A204.1 (cell line): ENCODE results near the gene APOO.

Experiments
- FAIRE-seq: peaks from 2 replicates; lab custom pipeline; 2012; peaks lifted over from hg19 to GRCh38; lab: Jason Lieb, UNC

Gene APOO

GRCh38 chrX:23784470-23785331, 123.0 kb downstream of the APOO start:
- no peak for FAIRE-seq

GRCh38 chrX:23783589-23784469, 123.9 kb downstream of the APOO start:
- no peak for FAIRE-seq
